HG02884 (cell line): ENCODE data around the gene STARD7.
"Not testable (repeated sequence)": the region's sequence is repeated elsewhere in the genome, so short reads cannot be mapped to it uniquely, and the experiment has no call there.

Source experiments
- ATAC-seq: cut with Tn5 transposase; IDR thresholded peaks from one replicate; pipeline ENCODE4 v1.9.1; 2021; ENCODE audit warnings: mild to moderate bottlenecking, moderate library complexity; ENCODE audit not compliant: unreplicated experiment

STARD7 gene

DNA sequence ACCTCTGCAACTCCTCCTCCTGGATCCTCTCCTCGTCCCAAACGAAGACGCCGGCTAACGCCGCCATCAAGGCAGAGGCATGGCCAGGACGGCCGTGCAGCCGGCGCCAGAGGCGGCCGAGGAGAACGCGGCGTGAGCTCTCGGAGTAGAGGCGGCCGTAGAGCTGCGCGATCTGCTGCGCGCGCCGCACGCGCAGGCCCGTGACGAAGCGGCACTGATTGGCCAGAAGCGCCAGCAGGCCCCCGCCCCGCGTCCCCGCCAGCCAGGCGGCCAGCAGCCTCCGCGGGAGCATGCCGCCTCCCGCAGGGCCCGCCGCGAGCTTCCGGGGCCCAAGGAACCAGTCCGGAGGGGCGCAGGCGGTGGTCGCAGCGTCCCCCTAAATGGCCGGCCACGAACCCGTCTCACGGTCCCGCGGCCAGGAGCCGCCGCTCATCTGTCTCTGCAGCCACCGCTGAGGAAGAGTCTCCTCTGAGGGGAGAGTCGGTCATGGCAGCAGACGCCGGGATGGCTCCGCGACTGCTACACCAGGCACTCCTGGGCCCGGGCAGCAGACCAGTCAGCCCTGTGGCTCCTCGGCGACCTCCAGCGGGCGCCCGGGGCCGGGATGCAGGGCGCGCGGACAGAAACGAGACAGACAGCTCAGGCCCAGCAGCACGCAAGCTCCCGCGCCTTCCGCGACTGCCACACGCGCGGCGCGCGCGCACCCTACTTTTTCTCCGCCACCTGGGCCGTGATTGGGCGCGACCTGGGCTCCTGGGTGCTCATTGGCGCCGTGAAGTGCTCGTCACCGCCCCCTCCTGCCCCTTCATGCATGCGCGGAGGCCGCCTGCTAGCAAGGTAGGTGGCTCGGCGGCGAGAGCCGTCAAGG lies at the start of gene STARD7:
STARD7 (minus strand) TSS at position 685 of the 868 bp plus-strand sequence; CDS start at position 292, 393 bp downstream.
- ATAC-seq, result peak; percentile 87

- not testable (repeated sequence) for ATAC-seq
Measured at GRCh38 chr2:96257744-96258143, 49.1 kb upstream of the STARD7 start.

- ATAC-seq, result no peak
Measured at GRCh38 chr2:96256611-96257113, 48.0 kb upstream of the STARD7 start.

- no peak for ATAC-seq
Measured at GRCh38 chr2:96254571-96254970, 45.9 kb upstream of the STARD7 start.

DNA sequence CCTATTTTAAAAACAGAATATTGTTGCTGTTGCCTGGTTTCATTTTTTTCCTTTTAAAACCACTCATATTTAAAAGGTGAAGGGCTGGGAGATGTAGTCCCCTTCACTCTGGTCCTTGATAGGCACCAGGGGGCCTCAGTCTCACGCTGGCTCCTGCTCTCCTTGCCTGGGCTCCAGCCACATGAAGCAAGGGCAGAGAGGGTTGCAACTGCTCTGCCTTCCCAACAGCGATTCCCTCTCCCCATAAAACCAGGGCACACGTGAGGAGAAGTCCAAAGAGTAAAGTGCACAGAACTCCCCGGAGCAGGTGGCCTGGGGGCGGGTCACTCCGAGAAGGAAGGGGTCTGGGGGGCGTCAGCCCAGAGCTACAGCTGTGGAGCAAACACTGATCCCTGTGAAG lies 44.4 kb upstream of the STARD7 start:
- ATAC-seq, result no peak

DNA sequence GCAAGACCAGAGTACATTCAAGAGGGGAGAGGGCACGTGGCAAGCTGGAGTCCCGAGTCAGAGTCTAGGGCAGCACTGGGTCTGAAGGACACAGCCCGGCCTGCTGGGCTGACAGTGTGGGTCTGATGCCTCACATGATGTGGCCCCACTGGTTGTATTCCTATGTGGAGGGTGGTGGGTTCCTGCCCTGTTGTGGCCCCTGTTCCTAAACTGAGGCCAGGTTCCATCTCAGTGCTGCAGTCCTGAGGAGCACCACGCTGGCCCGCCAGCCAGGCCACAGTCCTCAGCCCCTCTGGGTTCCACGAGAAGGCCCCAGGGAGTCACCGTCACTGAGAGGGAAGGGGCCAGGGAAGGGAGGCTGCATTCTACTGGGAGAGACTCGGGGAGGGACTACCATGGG lies 43.9 kb upstream of the STARD7 start:
- ATAC-seq, result no peak

DNA sequence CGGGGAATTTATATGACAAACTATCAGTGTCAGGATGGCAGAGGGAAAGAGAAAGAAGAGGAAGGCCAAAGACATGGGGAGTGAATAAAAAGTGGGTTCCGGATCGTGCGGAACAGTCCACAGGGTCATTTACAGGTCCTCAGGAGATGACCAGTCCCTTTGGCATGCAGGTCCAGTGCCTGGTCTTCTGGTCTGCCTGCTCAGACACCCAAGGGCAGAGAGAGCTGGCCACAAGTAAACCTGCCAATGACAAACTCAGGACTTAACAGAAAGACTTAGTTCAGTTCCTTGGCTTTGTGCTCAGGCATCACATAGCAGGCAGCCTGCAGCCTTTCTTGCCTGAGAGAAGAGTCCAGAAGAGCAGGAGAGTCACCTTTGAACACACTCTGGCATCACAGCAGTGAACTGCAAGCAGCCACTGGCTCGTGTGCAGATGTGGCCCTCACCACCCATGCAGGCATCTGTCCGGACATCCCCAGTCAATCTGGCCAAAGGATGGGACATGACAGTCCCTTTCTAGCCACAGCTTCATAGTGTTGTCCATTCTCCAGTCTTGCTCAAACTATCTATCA lies 43.2 kb upstream of the STARD7 start:
- ATAC-seq, result no peak

GRCh38 chr2:96250188-96250587 lies 41.6 kb upstream of the STARD7 start:
- no peak for ATAC-seq

DNA sequence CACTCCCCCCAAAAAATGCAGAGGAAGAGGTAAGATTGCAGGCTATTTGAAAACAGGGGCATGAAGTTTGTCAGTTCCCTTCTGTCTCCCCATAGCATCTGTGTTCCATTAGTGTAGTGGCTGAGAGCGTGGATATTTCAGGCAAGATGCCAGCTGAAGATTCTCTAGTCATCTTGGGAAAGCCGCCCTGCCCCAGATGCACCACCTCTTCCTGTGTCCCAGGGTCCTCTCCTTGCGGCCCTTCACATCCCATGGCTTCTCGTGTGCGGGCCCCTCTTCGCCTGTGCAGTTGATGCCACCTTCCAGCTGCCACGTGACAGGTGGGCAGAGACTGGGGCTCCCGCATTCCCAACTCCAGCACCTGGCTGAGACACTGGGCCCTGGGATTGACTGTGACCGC lies 41.0 kb upstream of the STARD7 start:
- no peak for ATAC-seq

- no peak for ATAC-seq
Measured at GRCh38 chr2:96248624-96249023, 40.0 kb upstream of the STARD7 start.

DNA sequence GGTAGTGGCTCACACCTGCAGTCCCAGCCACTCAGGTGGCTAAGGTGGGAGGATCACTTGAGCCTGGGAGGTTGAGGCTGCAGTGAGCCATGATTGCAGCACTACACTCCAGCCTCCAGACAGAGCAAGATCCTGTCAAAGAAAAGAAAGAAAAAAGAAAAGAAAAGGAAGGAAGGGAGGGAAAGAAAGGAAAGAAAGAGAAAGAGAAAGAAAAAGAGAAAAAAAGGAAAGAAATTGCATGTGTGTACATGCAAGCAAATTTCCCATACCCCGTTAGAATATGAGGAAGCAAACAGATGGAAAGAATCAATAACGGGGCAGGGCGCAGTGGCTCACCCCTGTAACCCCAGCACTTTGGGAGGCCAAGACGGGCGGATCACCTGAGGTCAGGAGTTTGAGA lies 39.3 kb upstream of the STARD7 start:
- no peak for ATAC-seq

DNA sequence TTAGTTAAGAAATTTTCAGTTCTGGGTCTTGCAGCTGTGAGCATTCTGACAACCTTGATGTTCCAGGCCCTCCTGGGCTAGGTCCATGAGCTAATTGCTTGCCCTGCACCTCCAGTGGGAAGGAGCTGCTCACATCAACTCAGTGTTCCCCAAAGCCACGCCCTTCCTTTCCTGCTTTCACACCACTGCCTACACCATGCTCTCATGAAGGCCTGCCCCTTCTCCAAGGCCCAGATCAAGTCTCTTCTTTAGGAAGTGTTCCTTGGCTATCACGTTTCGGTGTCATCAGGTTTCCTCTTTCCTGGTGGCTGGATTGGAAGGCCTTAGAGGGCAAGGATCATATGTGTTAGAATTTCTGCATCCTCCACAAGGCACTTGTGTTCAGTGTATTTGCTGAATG lies 38.4 kb upstream of the STARD7 start:
- ATAC-seq, result no peak

GRCh38 chr2:96245609-96246390 lies 37.2 kb upstream of the STARD7 start:
- no peak for ATAC-seq

DNA sequence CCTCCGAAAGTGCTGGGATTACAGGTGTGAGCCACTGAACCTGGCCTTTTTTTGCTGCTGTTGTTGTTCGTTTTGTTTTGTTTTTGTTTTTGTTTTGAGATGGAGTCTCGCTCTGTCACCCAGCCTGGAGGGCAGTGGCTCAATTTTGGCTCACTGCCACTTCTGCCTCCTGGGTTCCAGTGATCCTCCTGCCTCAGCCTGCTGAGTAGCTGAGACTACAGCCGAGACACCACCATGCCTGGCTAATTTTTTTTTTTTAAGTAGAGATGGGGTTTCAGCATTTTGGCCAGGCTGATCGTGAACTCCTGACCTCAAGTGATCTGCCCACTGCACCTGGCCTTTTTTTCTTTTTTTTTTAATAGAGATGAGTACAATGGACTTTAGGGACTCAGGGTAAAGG lies 35.2 kb upstream of the STARD7 start:
- no peak for ATAC-seq

- ATAC-seq, result peak; percentile 90
Measured at GRCh38 chr2:96241900-96242611, 33.4 kb upstream of the STARD7 start.

DNA sequence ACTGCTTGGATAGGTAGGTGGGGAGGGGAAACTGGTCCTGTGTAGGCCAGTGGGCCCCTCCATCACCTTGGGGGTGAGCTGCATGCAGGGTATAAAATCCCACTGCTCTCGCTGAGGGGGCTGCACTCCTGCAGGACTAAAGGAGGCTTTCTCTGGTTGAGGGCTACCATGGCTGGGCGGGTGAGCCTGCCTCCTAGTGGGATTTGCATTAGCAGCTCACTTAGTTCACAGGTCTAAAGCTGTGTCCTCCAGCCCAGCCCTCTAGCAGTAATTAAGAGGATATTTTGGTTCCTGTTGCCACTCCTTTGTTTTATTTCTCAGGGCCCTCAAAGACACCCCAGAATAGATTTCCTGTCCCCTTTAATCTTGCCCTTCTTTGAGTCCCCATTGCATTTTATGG lies 32.6 kb upstream of the STARD7 start:
- no peak for ATAC-seq

GRCh38 chr2:96240341-96241038 lies 31.9 kb upstream of the STARD7 start:
- ATAC-seq, result no peak

GRCh38 chr2:96239745-96240264 lies 31.2 kb upstream of the STARD7 start:
- ATAC-seq, result no peak

GRCh38 chr2:96239091-96239490 lies 30.5 kb upstream of the STARD7 start:
- ATAC-seq, result no peak

DNA sequence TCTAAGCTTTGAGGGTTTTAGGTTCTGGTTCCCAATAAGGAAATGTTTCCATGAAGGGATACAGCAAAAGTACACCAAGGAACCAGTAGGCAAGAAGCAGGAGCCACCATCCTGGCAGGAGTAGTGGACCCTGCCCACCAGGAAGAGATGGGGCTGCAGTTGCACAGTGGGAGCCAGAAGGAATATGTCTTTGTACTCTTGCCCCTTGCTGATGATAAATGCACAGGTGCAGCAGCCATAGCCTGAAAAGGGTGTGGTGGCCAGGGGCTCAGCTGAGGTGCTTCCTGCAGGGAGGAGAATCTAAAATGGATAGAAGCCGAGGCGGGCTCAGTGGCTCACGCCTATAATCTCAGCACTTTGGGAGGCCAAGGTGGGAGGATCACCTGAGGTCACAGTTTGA lies 29.6 kb upstream of the STARD7 start:
- ATAC-seq, result no peak
